CD4-positive, CD25-positive, alpha-beta regulatory T cell (primary cell): ENCODE data around the gene WBP1L. TPM values are rescaled to one million over a fixed set of nuclear protein-coding genes. Genes with fewer than 3 reads are reported as not detected.

ENCODE experiments used
- ATAC-seq, 2 donors: fragments of 150-1000 bp; cut with Tn5 transposase; one replicate each; pipeline ENCODE4 v1.10.0; 2021; ENCODE audit warnings: low read depth in 2 of 2, moderate number of reproducible peaks in 2 of 2, moderate library complexity in 1 of 2
- DNase-seq, 3 donors: peaks; one replicate each; pipeline versions ENCODE4 v3.0.0 to v3.0.0-alpha.2; 2012 to 2022; ENCODE audit warnings: mixed read lengths in 1 of 3
- H3K27ac ChIP-seq: one replicate; pipeline ENCODE4 v1.7.0; 2013; ENCODE audit warnings: mild to moderate bottlenecking, low read length; ENCODE audit not compliant: insufficient read depth, poor library complexity, severe bottlenecking
- H3K27me3 ChIP-seq: one replicate; pipeline ENCODE4 v1.7.0; 2013; ENCODE audit warnings: low read length; ENCODE audit not compliant: control insufficient read depth, insufficient read depth
- H3K36me3 ChIP-seq: one replicate; pipeline ENCODE4 v1.7.0; 2013; ENCODE audit warnings: mild to moderate bottlenecking, low read length, moderate library complexity; ENCODE audit not compliant: control insufficient read depth, insufficient read depth
- H3K4me1 ChIP-seq: 2 replicates; pipeline ENCODE4 v1.7.0; 2013; ENCODE audit warnings: mild to moderate bottlenecking, low read length; ENCODE audit not compliant: insufficient read depth, control insufficient read depth, poor library complexity, severe bottlenecking
- H3K4me3 ChIP-seq: one replicate; pipeline ENCODE4 v1.7.0; 2013; ENCODE audit warnings: low read depth, mild to moderate bottlenecking, low read length, moderate library complexity
- H3K9me3 ChIP-seq, 2 experiments: 1 replicate in 1 of 2; 2 replicates in 1 of 2; pipeline ENCODE4 v1.7.0; 2013; ENCODE audit warnings: low read length in 2 of 2, mild to moderate bottlenecking in 1 of 2, moderate library complexity in 1 of 2; ENCODE audit not compliant: control insufficient read depth in 2 of 2
- H3K27ac Mint-ChIP-seq, 3 donors: one replicate each; pipeline ENCODE4 v1.8.0; 2020 to 2022; ENCODE audit warnings: mild to moderate bottlenecking in 3 of 3, mixed read lengths in 3 of 3, moderate library complexity in 2 of 3
- H3K27me3 Mint-ChIP-seq: one replicate; pipeline ENCODE4 v1.8.0; 2022; ENCODE audit warnings: mild to moderate bottlenecking, mixed read lengths
- H3K36me3 Mint-ChIP-seq: one replicate; pipeline ENCODE4 v1.8.0; 2020; ENCODE audit warnings: mixed read lengths
- H3K4me1 Mint-ChIP-seq, 4 donors: one replicate each; pipeline ENCODE4 v1.8.0; 2020 to 2022; ENCODE audit warnings: mixed read lengths in 4 of 4, mild to moderate bottlenecking in 1 of 4
- H3K4me3 Mint-ChIP-seq, 4 donors: one replicate each; pipeline ENCODE4 v1.8.0; 2020 to 2022; ENCODE audit warnings: mild to moderate bottlenecking in 4 of 4, mixed read lengths in 4 of 4, moderate library complexity in 3 of 4
- H3K9me3 Mint-ChIP-seq, 7 donors: one replicate each; pipeline ENCODE4 v1.8.0; 2020 to 2022; ENCODE audit warnings: mixed read lengths in 7 of 7, mild to moderate bottlenecking in 3 of 7, moderate library complexity in 2 of 7
- polyA plus RNA-seq, 4 donors: library from polyadenylated mRNA; unstranded; fragments of 300-500 nt; fragmentation: Illumina TruSeq; gene quantifications; one replicate each; pipeline ENCODE4 v1.2.3, GENCODE V29; 2021
- total RNA-seq: library from RNA; stranded (reverse); gene quantifications from one replicate; pipeline ENCODE4 v1.2.3, GENCODE V29; 2022

WBP1L gene
- total and polyA plus RNA-seq, 5 donors from 2014 or later: 26.9 to 38.5 (median 28.2) TPM

- H3K4me3 Mint-ChIP-seq: no peak overlapping the region
- no peaks in the 10 kb centered on the region for H3K27me3 Mint-ChIP-seq
- no peak overlapping the region for H3K4me3 ChIP-seq
- no peaks in the 10 kb centered on the region for H3K9me3 Mint-ChIP-seq
- peaks cover 20% of the 10 kb centered on the region for H3K4me1 ChIP-seq
- no peak for ATAC-seq
- peaks cover 28 to 74% (median 44%) of the 10 kb centered on the region in 4 donors for H3K4me1 Mint-ChIP-seq
- peak overlapping the region in 1 of 3 donors; percentile 91 for H3K27ac Mint-ChIP-seq
- H3K27me3 ChIP-seq: no peaks in the 10 kb centered on the region
- H3K36me3 Mint-ChIP-seq: peaks cover 14% of the 10 kb centered on the region
- peaks cover 5% of the 10 kb centered on the region for H3K36me3 ChIP-seq
- no peaks in the 10 kb centered on the region for H3K9me3 ChIP-seq
- H3K27ac ChIP-seq: no peak overlapping the region
- DNase-seq: no peak
These were observed 36.2 kb downstream of the WBP1L start for GRCh38 chr10:102779680-102780526.

- no peaks in the 10 kb centered on the region for H3K9me3 ChIP-seq
- H3K36me3 Mint-ChIP-seq: peaks cover 14% of the 10 kb centered on the region
- ATAC-seq: no peak
- H3K4me3 Mint-ChIP-seq: no peak overlapping the region
- H3K36me3 ChIP-seq: peaks cover 2% of the 10 kb centered on the region
- no peaks in the 10 kb centered on the region for H3K27me3 Mint-ChIP-seq
- H3K4me1 ChIP-seq: peaks cover 15% of the 10 kb centered on the region
- no peak overlapping the region for H3K27ac Mint-ChIP-seq
- no peaks in the 10 kb centered on the region for H3K27me3 ChIP-seq
- peaks cover 25 to 71% (median 41%) of the 10 kb centered on the region in 4 donors for H3K4me1 Mint-ChIP-seq
- DNase-seq: no peak
- no peak overlapping the region for H3K27ac ChIP-seq
- H3K9me3 Mint-ChIP-seq: no peaks in the 10 kb centered on the region
- H3K4me3 ChIP-seq: no peak overlapping the region
These were observed 36.7 kb downstream of the WBP1L start for GRCh38 chr10:102780527-102780808.

GRCh38 chr10:102781090-102781920, 37.6 kb downstream of the WBP1L start:
- Histone ChIP-seq H3K4me1 (peaks cover 9% of the 10 kb centered on the region), H3K27me3 (no peaks in the 10 kb centered on the region), H3K27ac (no peak overlapping the region), H3K4me3 (no peak overlapping the region), H3K9me3 (no peaks in the 10 kb centered on the region), H3K36me3 (no peaks in the 10 kb centered on the region)
- H3K9me3 Mint-ChIP-seq: no peaks in the 10 kb centered on the region
- ATAC-seq (no peak), DNase-seq (no peak)
- peaks cover 23 to 71% (median 42%) of the 10 kb centered on the region in 4 donors for H3K4me1 Mint-ChIP-seq
- no peak overlapping the region for H3K4me3 Mint-ChIP-seq
- H3K36me3 Mint-ChIP-seq: peaks cover 14% of the 10 kb centered on the region
- peak overlapping the region in 2 of 3 donors; percentile 35 to 48 for H3K27ac Mint-ChIP-seq
- no peaks in the 10 kb centered on the region for H3K27me3 Mint-ChIP-seq

- peaks cover 2% of the 10 kb centered on the region for H3K4me1 ChIP-seq
- H3K36me3 ChIP-seq: no peaks in the 10 kb centered on the region
- Mint-ChIP-seq H3K27me3 (no peaks in the 10 kb centered on the region), H3K4me3 (no peak overlapping the region), H3K36me3 (peaks cover 14% of the 10 kb centered on the region), H3K27ac (peak overlapping the region in 1 of 3 donors; percentile 49), H3K9me3 (no peaks in the 10 kb centered on the region), H3K4me1 (peaks cover 23 to 70% (median 41%) of the 10 kb centered on the region in 4 donors)
- H3K27ac ChIP-seq: no peak overlapping the region
- DNase-seq: no peak
- no peaks in the 10 kb centered on the region for H3K27me3 ChIP-seq
- H3K4me3 ChIP-seq: no peak overlapping the region
- H3K9me3 ChIP-seq: no peaks in the 10 kb centered on the region
- no peak for ATAC-seq
These were observed 38.3 kb downstream of the WBP1L start for GRCh38 chr10:102781921-102782557.

- Histone ChIP-seq H3K36me3 (no peaks in the 10 kb centered on the region), H3K4me3 (no peak overlapping the region), H3K27ac (no peak overlapping the region), H3K4me1 (no peaks in the 10 kb centered on the region), H3K9me3 (no peaks in the 10 kb centered on the region), H3K27me3 (no peaks in the 10 kb centered on the region)
- DNase-seq (no peak), ATAC-seq (no peak)
- Mint-ChIP-seq H3K4me3 (peak overlapping the region in 1 of 4 donors; percentile 26), H3K4me1 (peaks cover 23 to 71% (median 47%) of the 10 kb centered on the region in 4 donors), H3K27me3 (no peaks in the 10 kb centered on the region), H3K9me3 (no peaks in the 10 kb centered on the region), H3K36me3 (peaks cover 14% of the 10 kb centered on the region), H3K27ac (peak overlapping the region; percentile 49 to 82 (median 69))
These were observed 39.2 kb downstream of the WBP1L start for GRCh38 chr10:102782673-102783551.

GRCh38 chr10:102783568-102783967, 39.8 kb downstream of the WBP1L start:
- DNase-seq (no peak), ATAC-seq (no peak)
- Histone ChIP-seq H3K4me1 (no peaks in the 10 kb centered on the region), H3K36me3 (no peaks in the 10 kb centered on the region), H3K27me3 (no peaks in the 10 kb centered on the region), H3K4me3 (no peak overlapping the region), H3K27ac (no peak overlapping the region), H3K9me3 (no peaks in the 10 kb centered on the region)
- H3K36me3 Mint-ChIP-seq: peaks cover 11% of the 10 kb centered on the region
- peak overlapping the region in 2 of 3 donors; percentile 69 to 82 for H3K27ac Mint-ChIP-seq
- H3K9me3 Mint-ChIP-seq: no peaks in the 10 kb centered on the region
- no peaks in the 10 kb centered on the region for H3K27me3 Mint-ChIP-seq
- H3K4me3 Mint-ChIP-seq: peak overlapping the region in 1 of 4 donors; percentile 26
- peaks cover 17 to 64% (median 42%) of the 10 kb centered on the region in 4 donors for H3K4me1 Mint-ChIP-seq

- Histone ChIP-seq H3K4me3 (no peak overlapping the region), H3K27ac (no peak overlapping the region), H3K27me3 (no peaks in the 10 kb centered on the region), H3K4me1 (no peaks in the 10 kb centered on the region), H3K9me3 (no peaks in the 10 kb centered on the region), H3K36me3 (no peaks in the 10 kb centered on the region)
- peak overlapping the region; percentile 24 to 71 (median 33) for H3K27ac Mint-ChIP-seq
- peaks cover 16% of the 10 kb centered on the region for H3K36me3 Mint-ChIP-seq
- no peaks in the 10 kb centered on the region for H3K27me3 Mint-ChIP-seq
- H3K4me3 Mint-ChIP-seq: no peak overlapping the region
- peaks cover 0 to 4% (median 1%) of the 10 kb centered on the region in 7 donors for H3K9me3 Mint-ChIP-seq
- ATAC-seq: peak in 1 of 2 donors; percentile 12
- H3K4me1 Mint-ChIP-seq: peaks cover 14 to 59% (median 44%) of the 10 kb centered on the region in 4 donors
- no peak for DNase-seq
These were observed 42.1 kb downstream of the WBP1L start for GRCh38 chr10:102785818-102786217.
